ENCODE measurements around the gene ANXA11.
"Not testable (repeated sequence)": the region's sequence is repeated elsewhere in the genome, so short reads cannot be mapped to it uniquely, and the experiment has no call there.

The ANXA11 gene

DNA sequence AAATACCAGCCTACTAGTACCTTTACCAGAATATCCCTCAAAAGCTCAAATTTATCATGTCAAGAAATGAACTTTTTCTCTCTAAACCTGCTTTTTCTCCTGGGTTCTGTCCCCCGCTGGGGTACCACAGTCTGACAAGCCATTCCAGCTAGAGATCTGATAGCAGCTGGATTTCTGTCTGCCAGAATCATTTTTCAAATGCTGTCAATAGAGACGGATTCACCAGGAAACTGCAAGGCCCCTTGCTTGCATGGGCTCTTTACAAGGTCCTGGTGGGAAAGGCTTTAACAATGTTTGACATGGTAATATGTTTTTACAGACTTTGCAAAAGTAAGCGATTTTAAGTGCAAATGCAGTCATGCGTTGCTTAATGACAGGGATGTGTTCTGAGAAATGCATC lies 4.9 kb upstream of the ANXA11 start:
- no peak for DNase-seq (ENCODE audit: low read depth in 1 of 2, low spot score in 1 of 2)

GRCh38 chr10:80207768-80208370 lies 2.5 kb upstream of the ANXA11 start:
- no peak for DNase-seq (ENCODE audit: low read depth in 1 of 2, low spot score in 1 of 2)

DNA sequence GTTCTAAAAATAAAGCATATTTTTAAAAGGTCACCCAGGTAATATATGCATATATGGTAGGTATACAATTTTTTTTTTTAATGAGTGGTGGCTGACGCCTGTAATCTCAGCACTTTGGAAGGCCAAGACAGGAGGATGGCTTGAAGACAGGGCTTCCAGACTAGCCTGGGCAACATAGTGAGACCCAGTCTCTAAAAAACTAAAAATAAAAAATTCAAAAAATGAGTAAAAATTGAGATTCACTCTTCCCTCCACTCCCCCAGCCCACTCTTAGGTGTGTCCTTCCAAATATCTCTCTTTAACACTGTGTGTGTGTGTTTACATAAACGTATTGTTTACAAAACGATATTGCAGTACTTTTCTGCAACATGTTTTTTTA lies 929 bp upstream of the ANXA11 start:
- no peak for DNase-seq (ENCODE audit: low read depth in 1 of 2, low spot score in 1 of 2)

DNA sequence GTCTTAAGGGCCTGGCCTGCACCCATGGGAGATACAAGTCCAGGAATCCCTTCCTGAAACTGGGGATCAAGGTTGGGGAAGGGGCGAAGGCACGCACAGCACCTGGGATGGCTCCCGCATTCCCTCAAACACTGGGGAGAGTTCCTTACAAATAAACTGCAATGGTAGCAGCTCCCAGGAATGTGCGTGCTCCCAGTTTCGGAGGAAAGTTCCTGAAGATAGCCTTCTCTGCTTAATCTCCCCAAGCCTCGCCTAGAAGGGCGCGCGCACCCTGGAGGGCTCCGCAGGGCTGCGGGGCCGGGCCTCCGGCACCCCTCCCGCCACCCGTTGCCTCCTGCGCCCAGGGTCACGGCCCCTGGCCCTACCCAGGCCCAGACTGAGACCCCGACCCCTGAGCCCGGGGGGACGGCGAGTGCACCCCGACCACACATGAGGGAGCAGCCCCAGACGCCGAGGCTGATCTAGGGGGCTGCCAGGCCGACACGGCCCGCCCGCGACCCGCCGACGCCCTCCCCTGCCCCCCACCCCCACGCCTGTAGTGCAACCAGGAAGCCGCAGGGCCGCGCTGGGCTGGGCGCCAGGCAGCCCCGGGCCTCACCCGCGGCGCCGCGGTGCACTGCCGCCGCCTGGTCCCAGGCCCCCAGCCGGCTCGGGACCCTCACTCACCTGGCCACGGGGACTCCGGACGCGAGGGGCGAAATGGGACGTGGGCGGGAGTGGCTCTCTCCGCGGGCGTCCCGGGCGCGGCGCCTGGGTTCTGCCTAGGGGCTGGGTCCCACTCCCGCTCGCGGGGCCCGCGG lies 460 bp downstream of the ANXA11 start:
- peak in 1 of 2 donors; percentile 7 for DNase-seq (ENCODE audit: low read depth in 1 of 2, low spot score in 1 of 2)

- DNase-seq (ENCODE audit: low read depth in 1 of 2, low spot score in 1 of 2), result no peak
Measured at GRCh38 chr10:80203835-80204676, 1.3 kb downstream of the ANXA11 start.

GRCh38 chr10:80202934-80203834 lies 2.2 kb downstream of the ANXA11 start:
- peak; percentile 35 to 46 for DNase-seq (ENCODE audit: low read depth in 1 of 2, low spot score in 1 of 2)

DNA sequence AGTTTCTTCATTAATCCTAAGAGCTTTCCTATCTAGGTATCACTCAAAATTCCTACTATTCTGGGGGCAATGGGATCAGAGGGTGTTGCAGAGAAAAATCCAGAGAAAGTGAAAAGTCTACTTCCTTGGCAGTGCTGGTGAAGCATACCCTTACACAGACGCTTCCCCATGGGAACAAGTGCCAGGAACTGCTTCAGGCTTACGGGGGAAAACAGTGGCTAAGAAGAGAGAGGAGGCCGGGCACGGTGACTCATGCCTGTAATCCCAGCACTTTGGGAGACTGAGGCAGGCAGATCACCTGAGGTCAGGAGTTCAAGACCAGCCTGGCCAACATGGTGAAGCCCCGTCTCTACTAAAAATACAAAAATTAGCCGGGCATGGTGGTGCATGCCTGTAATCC lies 2.8 kb downstream of the ANXA11 start:
- not testable (repeated sequence) for DNase-seq (ENCODE audit: low read depth in 1 of 2, low spot score in 1 of 2)

DNA sequence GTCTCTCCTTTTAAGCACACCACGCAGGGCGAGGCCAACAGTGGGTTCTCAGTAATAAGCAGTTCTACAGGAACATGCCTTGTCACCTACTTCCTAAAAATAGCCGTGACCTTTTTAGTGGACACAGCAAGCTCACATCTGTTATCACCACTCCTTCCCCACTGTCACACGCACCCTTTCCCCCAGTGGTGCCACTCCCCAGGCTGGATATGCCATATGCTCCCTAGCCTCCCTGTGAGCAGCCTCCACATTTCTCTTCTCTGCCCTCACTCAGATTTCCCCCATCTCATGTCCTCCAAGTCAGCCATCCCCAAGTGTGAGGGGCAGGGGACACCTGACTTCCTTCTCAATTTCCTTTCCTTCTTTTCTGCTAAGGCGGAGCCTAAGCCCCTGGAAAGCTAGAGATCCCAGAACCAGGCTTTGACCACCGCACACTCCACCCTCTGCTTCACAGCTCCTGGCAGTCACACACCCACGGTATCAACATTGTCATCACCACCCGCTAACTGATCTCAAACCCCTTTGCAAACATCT lies 3.7 kb downstream of the ANXA11 start:
- no peak for DNase-seq (ENCODE audit: low read depth in 1 of 2, low spot score in 1 of 2)

DNA sequence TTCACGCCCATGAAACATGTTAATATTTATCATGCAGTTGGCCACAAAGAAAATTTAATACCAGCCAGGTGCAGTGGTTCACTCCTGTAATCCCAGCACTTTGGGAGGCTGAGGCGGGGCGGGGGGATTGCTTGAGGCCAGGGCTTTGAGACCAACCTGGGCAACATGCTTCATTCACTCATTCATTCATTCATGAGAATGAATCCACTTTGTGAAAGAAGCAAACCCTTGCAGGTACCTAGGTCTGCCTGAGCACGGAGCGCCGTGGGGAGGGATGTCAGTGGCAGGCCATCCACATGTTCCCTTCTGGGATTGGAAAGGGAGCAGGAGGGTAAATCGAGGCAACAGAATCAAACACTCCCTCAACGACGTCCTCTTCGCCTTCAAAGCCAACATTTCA lies 4.7 kb downstream of the ANXA11 start:
- DNase-seq (ENCODE audit: low read depth in 1 of 2, low spot score in 1 of 2), result no peak

DNA sequence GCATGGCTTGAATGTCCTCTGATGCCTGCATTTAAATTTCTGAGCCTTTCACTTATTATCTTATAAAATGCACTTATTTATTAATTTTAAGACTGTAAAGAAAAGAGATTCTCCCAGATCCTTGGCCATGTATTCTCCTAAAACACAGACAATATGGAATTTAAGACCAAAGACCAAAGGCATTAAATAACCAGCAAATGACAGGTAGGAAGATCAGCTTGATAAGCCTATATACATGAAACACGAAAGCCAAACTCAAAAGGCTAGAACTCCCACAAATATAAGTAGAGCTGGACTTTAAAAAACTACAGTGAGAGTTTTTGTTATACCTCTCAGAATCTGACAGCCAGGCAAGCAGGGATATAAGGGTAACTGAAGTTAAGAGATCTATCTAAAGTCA lies 5.1 kb downstream of the ANXA11 start:
- DNase-seq (ENCODE audit: low read depth in 1 of 2, low spot score in 1 of 2), result no peak

GRCh38 chr10:80199828-80200227 lies 5.5 kb downstream of the ANXA11 start:
- DNase-seq (ENCODE audit: low read depth in 1 of 2, low spot score in 1 of 2), result no peak

DNA sequence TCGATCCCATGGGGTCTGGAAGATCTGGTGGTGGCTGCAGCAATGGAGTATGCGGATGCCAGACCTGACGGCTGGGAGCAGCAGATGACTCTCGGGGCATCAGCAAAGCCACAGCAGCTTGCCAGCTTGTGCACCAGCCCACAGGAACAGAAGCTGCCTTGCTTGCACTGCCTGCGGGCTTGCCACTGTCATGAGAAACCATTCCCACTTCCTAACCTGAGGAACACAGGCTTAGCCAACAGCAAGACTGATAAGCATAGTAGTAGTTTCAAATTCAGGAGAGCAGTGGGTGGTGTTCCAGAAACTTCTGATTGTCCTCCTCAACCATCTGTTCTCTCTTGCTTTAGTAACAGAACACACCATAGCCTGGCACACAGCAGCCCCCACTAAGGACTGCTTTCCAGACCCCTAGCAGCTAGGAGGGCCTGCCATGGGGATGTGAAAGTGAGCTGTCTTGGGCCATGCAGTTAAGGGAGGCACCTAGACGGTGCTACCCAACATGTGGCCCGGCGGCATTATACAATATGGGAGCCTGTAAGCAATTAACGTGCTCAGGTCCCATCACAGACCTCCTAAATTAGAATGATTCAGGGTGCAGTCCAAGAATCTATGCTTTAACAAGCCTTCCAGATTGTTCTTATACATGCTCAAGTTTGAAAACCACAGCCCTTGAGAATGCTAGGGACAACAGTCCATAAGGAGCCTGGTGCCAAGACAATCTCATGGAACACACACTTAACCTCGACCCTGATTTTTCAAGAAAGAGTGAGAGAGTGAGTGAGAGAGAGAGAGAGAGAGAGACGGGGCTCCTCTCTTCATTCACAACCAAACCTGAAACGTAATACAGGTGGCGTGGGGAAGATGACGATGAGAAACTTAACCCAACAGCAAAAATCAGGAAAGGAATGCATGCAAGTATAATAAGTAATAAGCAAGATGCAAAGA lies 7.1 kb downstream of the ANXA11 start:
- no peak for DNase-seq (ENCODE audit: low read depth in 1 of 2, low spot score in 1 of 2)

DNA sequence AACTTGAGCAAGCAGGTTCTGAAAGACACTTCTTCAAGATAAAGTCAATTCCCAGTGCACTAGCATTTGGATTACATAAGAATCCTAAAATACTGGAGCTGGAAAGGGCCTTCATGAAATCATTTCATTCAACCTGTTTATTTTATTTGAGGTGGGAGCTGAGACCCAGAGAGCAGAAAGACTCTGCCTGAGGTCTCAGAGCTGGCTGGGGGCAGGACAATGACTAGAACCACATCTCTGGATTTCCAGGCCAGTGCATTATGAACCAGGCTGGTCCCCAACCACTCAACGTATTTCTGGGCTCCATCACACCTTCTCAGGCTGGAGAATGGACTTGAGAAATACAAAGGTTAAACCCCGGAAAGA lies 8.4 kb downstream of the ANXA11 start:
- DNase-seq (ENCODE audit: low read depth in 1 of 2, low spot score in 1 of 2), result no peak

DNA sequence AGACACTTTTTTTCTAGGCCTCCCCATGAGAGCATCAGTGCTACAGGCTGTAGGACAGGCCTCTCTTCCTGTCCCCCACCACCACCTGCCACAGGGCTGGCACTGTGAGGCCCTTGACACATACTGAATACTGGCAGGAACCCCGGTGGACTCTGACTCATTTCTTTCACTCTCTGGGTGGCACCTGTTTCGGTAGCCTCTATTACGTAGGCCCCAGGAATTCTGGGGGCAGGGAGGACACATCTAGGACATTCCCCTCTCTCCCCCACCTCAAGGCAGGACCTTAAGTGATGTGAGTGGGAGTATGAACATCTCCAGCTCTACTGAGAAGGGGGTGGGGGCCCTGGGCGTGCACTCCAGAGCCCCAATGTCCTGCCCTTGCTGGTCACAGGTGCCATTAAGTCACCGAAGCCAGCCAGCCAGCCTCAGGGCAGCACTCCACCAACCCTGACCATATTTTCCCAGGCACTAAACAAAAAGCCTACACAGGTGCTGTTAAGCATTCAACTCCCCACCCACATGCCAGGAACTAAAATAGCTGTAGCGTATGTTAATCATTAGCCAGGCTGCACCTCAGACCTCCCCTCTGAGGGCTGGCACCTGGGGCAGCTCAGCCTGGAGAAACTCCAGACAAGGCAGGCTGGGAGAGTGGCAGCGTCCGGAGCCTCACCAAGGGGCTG lies 8.9 kb downstream of the ANXA11 start:
- peak; percentile 41 to 48 for DNase-seq (ENCODE audit: low read depth in 1 of 2, low spot score in 1 of 2)

DNA sequence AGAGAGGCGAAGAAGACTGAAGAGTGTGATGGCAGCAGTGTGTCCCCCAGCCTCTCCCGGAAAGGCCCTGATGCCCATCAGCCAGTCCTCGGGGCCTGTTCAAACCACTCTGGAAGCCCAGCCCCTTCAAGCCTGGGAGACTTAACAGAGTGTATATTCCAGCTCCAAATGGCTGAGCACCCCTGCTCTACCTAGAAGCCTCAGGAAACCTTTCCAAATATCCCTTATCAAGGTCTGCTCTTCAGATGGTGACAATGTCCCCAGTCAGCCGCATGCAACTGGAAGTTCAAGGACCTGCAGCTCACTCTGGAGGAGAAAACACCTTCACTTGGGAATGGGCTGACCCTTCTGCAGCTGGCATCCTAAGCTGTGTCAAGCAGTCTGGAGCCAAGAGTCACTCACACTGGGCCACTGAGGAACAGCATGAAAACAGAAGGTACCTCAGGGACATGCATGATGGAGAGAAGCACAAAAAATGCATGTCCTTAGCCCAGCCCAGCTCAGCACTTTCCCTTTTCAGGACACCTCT lies 10.2 kb downstream of the ANXA11 start:
- no peak for DNase-seq (ENCODE audit: low read depth in 1 of 2, low spot score in 1 of 2)

DNA sequence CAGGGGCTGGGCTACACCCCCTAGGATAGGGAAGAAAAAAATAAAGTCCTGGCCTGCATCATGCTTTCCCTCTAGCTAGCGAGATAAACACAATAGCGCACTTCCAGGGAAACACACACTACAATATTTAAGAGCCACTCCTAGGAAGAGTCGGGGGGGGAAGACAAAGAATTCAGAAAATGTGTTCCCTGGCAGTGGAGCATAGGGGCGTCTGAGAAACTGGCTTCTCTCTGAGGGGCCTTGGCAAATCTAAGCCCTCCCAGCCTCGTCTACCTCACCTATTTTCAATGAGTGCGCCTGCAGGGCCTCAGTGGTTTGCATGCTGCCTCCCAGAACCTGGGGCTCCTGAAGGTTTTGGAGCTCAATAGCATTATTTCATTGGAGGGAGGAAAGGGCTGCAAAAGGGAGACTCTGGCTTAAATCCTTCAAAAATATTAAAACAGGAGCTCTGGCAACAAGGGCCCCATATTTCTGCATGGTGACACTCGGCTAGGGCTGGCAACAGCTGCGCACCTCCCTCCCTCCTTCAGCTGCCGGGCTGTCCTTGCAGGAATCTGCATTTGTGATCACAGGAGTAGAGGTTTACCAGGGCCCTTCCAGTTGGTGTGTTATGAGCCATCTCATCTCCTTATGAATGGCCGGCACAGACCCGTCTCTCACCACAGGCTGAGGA lies 10.8 kb downstream of the ANXA11 start:
- no peak for DNase-seq (ENCODE audit: low read depth in 1 of 2, low spot score in 1 of 2)

- DNase-seq (ENCODE audit: low read depth in 1 of 2, low spot score in 1 of 2), result no peak
Measured at GRCh38 chr10:80192553-80192952, 12.8 kb downstream of the ANXA11 start.

DNA sequence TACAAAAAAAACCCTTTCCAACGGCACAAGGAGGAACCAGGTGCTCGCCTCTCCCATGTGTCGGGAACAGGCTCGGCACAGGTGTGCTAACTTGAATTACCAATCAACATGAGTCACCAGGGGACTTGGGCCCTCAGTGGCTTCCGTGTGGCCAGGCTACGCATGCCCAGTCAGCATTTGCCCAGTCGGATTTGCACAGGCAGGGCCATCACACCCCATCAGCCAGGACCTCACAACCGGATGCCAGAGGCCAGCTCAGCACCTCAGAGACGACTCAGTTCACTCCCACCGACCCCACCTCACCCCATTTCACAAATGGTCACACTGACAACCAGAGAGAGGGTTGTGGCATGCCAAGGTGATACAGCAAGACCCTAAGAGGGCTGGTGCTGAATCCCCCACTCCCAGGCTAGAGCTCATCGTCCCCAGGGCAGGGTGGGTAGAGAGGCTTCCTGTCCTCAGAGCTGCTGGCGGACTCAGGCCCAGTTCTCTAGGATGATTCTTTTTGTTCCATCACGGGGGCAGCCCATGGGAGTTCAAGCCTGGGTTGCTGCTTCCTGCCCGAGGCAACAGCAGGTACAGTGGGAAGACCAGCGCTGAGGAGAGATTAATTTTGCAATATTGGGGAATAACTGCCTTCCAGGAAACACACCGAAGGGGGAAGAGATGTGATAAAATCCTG lies 13.6 kb downstream of the ANXA11 start:
- no peak for DNase-seq (ENCODE audit: low read depth in 1 of 2, low spot score in 1 of 2)

Measured in activated T-helper 1 cell treated with anti-CD3 and anti-CD28 coated beads, Interleukin-2, amount 50 U/mL, for 16 hours (primary cell).